GM18520 (cell line): ENCODE results near the gene MRPS7.
A peak's percentile ranks its signal among the peaks of the same experiment; 100 is the strongest.

ENCODE experiments used
- ATAC-seq: cut with Tn5 transposase; IDR thresholded peaks from one replicate; pipeline ENCODE4 v1.9.1; 2021; ENCODE audit not compliant: unreplicated experiment

Gene MRPS7

GRCh38 chr17:75307957-75308731, 46.5 kb downstream of the MRPS7 start:
- no peak for ATAC-seq

- ATAC-seq = no peak
Measured at GRCh38 chr17:75308732-75309629, 47.3 kb downstream of the MRPS7 start.

GRCh38 chr17:75313941-75314551, 52.4 kb downstream of the MRPS7 start:
- peak; percentile 73 for ATAC-seq

GRCh38 chr17:75315541-75316243, 54.0 kb downstream of the MRPS7 start:
- no peak for ATAC-seq
